ELF-1 (cell line): ENCODE results near the gene RNF182.
"Not testable (repeated sequence)": the region's sequence is repeated elsewhere in the genome, so short reads cannot be mapped to it uniquely, and the experiment has no call there.

Experiments
- DNase-seq: peaks from one replicate; pipeline ENCODE4 v3.0.0-alpha.2; 2016; ENCODE audit warnings: low read depth, low spot score

RNF182 gene

DNA sequence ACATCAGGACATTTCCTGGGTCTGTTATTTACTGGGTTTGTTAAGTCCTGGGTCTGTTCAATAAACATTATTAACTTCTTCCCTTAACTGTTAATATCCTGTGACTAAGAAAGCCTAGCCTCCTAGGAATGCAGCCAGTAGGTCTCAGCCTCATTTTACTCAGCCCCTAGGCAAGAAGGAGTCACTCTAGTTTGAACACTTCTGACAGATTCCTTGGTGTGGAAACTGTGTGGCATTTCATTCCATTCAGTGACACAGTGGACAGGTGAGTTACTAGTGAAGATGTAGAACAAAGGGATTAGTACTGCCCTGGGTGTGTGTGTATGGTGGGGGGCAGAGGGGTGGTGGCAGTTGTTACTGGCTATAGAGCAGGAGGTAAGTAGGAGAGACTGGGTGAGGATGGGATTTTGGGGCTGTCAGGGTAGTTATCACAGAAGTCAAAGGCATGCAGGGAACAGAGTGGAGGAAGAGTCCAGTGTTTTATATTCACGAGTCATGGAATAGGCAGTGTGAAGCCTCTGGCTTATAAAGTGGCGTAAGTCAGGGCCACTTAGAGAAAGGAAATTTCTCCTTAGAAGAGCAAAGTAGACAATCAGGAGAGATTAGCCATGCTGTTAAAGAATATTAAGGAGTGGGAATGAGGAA lies 28.4 kb downstream of the RNF182 start:
- peak; percentile 11 for DNase-seq

DNA sequence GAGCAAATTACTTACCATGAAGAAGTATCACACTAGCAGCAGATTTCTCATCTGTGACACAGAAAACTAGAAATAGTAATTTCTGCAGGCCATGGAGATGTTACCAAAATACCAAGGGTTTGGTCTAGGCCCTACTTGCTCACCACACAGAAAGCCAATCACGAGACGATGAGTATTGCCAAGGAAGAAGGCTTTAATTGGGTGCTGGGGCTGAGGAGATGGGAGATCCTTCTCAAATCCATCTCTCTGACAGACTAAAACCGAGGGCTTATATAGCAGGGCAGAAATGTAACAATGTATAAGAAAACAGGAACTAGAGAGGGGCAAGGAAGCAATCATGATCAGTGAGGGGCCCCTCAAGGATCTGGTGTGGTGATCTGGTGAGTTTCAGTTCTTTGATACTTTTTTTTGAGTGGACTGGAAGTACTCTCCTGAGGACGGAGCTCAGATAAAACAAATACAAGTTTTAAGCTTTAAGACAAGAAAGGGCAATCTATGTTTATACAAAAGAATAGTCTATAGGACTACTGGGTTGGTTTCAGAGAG lies 40.9 kb downstream of the RNF182 start:
- no peak for DNase-seq

DNA sequence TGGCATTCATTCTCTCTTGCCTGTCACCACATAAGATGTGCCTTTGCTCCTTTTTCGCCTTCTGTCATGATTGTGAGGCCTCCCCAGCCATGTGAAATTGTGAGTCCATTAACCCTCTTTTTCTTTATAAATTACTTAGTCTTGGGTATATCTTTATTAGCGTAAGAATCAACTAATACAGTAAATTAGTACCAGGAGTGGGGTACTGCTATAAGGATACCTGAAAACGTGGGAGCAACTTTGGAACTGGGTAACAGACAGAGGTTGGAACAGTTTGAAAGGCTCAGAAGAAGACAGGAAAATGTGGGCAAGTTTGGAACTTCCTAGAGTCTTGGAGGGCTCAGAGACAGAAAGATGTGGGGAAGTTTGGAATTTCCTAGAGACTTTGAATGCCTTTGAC lies 46.6 kb downstream of the RNF182 start:
- DNase-seq, result no peak

DNA sequence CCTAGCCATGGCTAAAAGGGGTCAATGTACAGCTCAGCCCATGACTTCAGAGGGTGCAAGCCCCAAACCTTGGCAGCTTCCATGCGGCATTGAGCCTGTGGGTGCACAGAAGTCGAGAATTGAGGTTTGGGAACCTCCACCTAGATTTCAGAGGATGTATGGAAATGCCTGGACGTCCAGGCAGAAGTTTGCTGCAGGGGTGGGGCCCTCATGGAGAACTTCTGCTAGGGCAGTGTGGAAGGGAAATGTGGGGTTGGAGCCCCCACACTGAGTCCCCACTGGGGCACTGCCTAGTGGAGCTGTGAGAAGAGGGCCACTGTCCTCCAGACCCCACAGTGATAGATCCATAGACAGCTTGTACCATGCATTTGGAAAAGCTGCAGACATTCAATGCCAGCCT lies 47.9 kb downstream of the RNF182 start:
- DNase-seq, result not testable (repeated sequence)

DNA sequence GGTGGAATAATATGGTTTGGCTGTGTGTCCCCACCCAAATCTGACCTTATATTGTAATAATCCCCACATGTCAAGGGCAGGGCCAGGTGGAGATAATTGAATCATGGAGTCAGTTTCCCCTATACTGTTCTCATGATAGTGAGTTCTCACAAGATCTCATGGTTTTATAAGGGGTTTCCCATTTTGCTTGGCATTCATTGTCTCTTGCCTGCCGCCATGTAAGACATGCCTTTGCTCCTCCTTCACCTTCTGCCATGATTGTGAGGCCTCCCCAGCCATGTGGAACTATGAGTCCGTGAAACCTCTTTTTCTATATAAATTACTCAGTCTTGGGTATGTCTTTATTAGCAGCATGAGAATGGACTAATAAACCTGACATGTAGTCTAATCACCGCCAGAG lies 48.7 kb downstream of the RNF182 start:
- not testable (repeated sequence) for DNase-seq

DNA sequence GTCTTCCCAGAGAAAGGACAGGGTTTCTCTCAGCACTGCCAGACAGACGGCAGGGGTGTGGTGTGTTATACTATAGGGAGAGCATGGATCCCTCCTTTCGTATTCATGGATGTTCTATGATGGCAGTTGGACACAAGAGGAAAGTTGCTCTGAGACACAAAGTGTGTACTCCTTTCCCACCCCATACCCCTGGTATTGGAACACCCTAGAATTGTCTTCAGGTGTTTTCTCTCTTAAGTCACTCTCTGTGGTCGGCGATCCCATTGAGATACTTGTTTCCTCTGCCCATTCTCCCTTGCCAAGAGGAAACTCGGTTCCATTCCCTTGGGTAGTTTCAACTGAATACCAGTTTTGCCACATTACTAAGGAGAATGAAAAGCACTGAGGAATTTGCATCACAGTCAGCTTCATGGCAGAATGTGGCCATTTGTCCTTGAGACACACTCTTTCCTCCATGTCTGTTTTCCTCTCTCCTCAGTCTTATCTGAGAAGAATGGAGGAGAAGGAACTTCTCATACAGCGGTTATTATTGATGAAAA lies 53.4 kb downstream of the RNF182 start:
- DNase-seq, result no peak

DNA sequence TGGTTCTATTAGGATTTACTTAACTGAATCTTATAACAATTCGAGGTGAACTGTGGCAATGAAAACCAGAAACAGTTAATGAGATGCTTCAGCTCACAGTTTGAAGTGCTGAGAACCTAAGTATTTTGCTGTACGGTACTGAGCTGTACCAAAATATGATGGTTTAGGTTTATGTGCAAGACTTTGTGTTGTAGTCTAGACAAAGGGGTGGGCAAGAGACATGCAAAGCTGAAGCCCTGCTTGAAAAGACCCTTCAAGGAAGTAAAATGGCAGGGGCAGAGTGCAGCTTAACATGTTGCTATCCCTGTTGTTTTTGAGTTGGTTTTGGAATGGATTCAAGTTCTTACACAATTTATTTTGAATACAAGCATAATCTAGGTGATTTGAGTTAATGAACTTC lies 54.0 kb downstream of the RNF182 start:
- no peak for DNase-seq

DNA sequence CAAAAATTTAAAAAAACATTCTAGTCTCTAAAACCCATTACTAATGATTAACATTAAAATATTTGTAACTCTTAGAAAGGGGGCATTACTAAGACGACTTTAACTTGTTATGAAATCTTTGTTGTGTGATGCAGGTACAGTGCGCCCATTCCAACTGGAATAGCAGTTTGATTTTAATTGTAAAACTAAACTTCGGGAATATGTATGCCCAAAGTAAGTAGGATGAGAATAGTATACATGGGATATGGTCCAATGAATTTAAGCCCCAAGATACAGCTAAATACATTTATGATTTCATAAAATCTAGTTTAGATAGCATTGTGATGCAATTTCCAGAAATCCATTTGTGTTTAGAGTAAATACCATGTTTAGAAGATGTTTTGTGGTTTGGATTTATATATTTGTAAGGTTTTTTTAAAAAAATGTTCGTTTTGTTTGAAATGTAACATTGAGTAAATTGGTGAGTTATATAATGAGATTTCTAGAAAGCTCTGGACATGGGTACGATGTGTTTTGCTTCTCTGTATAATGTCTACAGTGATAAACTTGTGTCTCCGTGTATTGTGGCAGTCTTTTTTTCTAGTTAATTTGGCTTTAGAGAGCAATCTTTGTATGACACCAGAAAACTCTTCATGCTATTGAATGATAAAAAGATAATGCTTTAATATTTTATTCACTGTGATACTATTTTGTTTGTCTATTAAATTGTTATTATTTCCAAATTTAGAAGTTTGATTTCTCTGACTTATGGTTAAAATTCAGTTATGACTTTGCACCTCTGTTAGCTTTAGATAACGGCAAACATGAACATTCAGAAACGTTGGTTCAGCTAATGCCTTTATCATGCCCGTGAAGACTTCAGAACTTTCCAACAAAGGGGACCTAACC lies 54.8 kb downstream of the RNF182 start:
- no peak for DNase-seq

DNA sequence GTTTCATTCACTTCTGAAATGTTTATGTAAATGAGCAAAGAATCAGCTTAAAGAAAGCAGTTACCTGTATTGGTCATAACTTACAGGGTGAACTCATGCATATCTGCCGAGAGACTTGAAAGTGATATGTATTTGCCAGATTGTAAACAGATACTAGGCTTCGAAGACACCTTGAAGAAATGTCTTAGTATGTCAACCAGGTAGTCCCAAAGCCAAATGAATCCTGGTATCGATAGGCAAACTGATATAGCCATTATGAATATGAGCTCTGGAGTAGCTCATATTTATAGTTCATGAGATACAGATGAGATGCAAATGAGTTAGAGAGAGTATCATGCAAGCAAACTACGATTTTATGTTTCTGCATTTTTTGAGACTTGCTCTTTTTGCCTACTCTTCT lies 55.8 kb downstream of the RNF182 start:
- DNase-seq, result no peak

DNA sequence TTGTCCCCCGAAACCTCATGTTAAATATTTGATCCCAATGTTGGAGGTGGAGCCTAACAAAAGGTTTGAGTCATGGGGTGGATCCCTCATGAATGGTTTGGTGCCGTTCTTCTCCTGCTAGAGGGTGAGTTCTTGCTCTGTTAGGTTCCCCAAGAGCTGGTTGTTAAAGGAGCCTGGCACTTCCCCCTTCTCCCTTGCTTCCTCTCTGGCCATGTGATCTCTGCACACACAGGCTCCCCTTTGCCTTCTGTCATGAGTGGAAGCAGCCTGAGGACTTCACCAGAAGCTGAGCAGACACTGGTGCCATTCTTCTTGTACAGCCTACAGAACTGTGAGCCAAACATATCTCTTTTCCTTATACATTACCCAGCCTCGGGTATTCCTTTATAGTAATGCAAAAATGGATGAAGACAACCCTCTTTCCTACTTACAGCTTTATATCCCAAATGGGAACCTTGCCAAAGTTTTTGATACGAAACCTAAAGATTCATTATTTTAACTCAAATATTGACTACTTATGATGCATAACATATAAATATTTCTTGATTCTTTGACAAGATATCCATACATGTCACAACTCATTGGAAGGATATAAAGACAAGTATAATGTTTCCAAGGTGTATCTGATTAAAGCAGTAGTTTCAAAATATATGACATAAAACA lies 61.0 kb downstream of the RNF182 start:
- DNase-seq, result no peak

DNA sequence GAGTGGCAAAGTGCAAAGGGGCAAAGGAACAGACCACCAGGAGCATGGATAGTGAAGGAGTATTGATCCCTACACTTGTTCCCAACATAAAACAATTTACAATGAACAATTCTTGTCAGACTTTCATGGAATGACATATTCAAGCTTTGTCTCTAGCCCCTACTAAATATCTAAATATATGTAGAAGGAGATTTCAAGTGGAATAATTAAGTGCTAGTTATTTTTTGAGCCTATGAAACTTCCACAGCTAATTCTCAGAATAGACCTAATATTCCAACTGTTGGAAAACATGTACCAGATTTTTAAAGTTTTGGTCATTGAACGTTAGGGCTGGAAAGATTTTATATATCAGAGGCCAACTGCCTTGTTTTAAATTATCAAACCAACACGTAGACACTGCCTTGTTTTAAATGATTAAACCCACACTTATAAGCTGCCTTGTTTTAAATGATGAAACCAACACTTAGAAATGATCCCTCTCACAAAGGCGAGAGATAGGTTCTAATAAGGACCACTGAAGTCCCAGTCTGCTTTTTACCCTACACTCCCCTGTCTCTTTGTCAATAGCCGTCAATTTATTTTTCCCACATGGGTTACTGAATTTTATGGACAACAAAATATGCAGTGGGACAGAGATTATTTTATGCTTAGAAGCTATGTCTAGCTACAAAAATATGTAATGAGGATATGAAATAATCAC lies 62.1 kb downstream of the RNF182 start:
- no peak for DNase-seq

DNA sequence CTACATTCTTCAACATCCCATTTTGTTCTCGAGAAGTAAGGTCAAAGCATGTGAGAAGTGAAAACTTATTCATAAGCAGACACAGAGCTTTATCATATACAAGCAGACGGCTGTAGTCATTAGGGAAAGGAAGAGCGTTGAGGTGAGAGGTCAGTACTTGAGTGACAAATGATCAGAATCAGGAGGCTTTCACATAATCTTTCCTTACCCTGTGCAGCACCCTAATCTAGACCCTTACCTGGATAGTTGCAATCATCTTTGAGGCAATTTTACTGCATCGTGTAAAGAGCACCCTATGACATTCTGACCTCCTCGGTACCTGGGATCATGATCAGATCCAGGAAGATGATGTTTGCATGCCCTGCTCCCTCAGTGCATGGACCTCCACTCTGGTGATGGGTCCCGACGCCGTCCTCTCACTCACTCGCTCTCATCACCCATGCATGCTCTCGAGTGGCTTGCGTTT lies 62.7 kb downstream of the RNF182 start:
- DNase-seq, result no peak

DNA sequence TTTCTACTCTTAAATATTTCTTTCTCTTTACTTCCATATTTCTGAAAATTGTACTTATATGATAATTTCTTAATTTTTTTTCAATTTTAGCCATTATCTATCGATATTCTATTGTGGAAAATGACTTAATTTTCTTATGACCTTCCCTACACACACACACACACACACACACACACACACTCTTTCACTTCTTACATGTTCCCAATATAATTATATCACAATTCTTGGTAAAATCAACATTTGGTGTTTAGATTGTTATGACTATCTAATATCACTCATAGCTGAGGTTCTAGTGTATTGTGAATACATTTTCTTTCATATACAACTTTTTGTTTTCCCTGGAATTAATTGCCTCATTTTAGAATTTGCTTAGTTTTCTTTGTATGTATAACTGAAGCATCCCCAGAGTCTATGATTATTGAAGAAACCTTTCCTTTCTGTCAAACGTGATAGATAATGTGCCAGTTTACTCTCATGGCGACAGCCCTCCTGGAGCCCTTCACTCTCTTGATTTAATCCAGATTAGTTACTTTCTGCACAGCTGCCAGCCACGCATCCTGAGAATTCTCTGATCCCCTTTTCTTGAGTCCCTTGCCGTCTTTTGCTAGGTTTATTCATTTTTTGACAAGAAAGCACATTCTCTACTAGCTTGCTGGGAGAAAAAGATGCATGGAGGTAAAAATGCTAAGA lies 63.4 kb downstream of the RNF182 start:
- no peak for DNase-seq

DNA sequence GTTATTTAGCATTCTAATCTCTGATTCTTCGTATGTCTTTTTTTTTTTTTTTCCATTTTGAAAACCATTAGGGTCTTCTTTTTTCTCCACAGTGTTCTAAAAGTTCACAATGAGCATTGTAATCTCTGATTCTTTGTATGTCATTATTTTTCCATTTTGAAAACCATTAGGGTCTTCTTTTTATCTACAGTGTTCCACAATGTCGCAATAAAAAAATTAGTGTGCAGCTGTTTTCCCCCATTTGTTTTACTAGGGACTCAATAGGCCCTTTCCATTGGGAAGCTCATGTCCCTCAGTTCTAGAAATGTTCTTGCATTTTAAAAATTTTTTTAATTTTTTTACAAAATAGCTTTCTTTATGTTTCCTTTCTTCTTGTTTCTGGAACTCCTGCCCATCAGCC lies 64.2 kb downstream of the RNF182 start:
- no peak for DNase-seq

DNA sequence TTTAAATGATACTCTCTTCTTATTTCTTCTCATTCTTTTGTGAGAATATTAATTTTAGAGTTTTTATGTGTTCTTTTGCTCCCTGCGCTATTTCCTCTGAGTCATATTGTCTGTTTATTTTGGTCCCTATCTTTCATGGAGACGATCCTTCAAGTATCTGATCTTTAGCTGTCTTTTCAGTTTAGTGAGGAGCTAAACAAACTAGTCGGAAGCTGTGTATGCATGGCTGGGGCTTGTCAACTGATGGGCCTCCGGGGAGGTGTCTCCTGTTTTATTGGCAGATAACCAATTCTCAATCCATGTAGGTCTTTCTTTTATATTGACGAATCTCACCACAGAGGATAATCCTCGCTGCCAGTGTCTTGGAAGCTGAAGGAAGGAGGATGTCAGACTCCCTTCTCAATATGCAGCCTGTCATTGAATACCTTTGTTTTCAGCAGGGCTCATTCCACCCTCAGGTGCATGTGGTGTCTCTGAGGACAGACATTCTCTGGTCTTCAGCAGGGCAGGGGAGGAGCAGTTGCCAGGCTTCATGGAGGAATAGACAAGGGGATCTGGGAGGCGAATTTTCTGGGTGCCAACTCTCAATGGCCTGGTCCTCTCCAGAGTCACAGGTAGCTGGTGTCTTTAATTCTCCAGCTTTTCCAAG lies 64.9 kb downstream of the RNF182 start:
- no peak for DNase-seq

DNA sequence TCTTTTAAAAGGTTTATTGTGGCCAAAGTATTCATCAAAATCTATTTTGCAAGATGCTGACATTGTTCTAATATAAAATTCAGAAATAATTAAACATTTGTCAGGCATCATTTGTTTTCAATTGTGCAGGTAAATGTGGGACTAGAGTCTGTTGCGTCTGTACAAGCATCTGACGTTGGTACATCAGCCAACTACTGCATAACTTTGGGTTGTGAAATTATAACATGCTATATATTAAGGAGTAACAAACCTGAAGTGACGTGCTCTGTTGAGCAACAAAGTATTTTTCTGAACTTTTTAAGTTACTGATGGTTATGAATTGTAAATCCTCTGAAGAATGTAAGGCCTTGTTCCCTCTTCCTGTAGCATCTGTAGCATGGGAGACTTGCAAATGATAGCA lies 66.0 kb downstream of the RNF182 start:
- DNase-seq, result no peak

DNA sequence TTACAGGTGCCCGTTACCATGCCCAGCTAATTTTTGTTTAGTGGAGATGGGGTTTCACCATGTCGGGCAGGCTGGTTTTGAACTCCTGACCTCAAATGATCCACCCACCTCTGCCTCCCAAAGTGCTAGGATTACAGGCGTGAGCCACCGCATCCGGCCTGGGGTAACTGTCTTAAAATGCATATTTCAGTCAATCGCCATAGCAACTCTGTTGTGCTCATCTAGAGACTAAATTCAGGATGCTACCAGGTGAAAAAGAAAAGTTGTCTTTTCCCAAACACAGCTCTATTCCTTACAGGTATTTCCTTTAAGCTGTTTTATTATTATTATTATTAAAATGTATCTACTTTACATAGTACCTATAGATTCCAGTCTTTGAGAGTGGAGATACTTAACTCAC lies 66.6 kb downstream of the RNF182 start:
- DNase-seq, result no peak

DNA sequence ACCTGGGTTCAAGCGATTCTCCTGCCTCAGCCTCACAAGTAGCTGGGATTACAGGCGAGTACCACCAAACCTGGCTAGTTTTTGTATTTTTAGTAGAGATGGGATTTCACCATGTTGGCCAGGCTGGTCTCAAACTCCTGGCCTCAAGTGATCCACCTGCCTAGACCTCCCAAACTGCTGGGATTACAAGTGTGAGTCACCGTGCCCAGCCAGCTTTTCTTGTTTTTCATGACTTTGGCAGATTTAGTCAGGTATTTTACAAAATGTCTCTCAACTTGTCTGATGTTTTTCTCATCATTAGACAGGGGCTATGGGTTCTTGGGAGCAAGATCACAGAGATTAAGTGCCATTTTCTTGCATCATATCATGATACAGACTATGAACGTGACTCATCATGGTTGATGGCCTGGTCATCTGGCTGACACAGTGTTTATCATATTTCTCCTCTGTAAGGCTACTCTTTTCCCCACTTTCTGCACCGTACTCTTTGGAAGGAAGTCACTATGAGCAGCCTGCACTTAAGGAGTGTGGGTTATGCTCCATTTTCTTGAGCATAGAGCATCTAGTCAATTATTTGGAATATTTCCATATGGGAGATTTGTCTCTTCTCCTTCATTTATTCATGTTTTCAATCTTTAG lies 67.8 kb downstream of the RNF182 start:
- no peak for DNase-seq

DNA sequence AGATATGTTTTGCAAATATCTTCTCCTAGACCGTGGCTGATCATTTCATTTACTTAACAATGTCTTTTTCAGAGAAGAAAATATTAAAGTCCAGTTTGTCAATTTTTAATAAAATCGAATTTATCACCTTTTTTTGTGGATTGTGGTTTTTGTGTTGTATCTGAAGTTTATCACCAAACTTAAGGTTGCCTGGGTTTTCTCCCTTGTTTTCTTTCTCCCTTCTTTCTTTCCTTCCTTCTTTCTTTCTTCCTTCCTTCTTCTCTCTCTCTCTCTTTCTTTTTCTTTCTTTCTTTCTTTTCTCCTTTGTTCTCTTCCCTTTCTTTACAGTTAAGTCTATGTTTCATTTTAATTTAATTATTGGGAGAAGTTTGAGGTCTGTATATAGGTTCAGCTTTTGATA lies 68.7 kb downstream of the RNF182 start:
- no peak for DNase-seq

DNA sequence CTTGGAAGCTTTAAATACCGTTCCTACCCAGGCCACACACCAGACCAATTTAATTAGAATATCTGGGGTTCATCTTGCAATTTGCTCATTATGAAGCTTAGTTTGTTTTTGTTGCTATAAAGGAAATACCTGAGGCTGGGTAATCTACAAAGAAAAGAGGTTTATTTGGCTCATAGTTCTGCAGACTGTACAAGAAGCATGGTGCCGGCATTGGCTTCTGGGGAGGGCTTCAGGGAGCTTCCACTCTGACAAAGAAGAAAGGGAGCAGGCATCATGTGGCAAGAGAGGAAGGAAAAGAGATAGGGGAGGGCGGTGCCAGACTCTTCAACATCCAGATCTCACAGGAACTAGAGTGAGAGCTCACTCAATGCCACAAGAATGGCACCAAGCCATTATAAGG lies 73.6 kb downstream of the RNF182 start:
- no peak for DNase-seq
